Measurements from ENCODE around the gene REV3L. TPM values are rescaled to one million over a fixed set of nuclear protein-coding genes. Genes with fewer than 3 reads are reported as not detected.

REV3L gene, protein sequence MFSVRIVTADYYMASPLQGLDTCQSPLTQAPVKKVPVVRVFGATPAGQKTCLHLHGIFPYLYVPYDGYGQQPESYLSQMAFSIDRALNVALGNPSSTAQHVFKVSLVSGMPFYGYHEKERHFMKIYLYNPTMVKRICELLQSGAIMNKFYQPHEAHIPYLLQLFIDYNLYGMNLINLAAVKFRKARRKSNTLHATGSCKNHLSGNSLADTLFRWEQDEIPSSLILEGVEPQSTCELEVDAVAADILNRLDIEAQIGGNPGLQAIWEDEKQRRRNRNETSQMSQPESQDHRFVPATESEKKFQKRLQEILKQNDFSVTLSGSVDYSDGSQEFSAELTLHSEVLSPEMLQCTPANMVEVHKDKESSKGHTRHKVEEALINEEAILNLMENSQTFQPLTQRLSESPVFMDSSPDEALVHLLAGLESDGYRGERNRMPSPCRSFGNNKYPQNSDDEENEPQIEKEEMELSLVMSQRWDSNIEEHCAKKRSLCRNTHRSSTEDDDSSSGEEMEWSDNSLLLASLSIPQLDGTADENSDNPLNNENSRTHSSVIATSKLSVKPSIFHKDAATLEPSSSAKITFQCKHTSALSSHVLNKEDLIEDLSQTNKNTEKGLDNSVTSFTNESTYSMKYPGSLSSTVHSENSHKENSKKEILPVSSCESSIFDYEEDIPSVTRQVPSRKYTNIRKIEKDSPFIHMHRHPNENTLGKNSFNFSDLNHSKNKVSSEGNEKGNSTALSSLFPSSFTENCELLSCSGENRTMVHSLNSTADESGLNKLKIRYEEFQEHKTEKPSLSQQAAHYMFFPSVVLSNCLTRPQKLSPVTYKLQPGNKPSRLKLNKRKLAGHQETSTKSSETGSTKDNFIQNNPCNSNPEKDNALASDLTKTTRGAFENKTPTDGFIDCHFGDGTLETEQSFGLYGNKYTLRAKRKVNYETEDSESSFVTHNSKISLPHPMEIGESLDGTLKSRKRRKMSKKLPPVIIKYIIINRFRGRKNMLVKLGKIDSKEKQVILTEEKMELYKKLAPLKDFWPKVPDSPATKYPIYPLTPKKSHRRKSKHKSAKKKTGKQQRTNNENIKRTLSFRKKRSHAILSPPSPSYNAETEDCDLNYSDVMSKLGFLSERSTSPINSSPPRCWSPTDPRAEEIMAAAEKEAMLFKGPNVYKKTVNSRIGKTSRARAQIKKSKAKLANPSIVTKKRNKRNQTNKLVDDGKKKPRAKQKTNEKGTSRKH (N-terminal part only)
- total RNA-seq, result 10.8 and 17.7 TPM in 2 replicates

DNA sequence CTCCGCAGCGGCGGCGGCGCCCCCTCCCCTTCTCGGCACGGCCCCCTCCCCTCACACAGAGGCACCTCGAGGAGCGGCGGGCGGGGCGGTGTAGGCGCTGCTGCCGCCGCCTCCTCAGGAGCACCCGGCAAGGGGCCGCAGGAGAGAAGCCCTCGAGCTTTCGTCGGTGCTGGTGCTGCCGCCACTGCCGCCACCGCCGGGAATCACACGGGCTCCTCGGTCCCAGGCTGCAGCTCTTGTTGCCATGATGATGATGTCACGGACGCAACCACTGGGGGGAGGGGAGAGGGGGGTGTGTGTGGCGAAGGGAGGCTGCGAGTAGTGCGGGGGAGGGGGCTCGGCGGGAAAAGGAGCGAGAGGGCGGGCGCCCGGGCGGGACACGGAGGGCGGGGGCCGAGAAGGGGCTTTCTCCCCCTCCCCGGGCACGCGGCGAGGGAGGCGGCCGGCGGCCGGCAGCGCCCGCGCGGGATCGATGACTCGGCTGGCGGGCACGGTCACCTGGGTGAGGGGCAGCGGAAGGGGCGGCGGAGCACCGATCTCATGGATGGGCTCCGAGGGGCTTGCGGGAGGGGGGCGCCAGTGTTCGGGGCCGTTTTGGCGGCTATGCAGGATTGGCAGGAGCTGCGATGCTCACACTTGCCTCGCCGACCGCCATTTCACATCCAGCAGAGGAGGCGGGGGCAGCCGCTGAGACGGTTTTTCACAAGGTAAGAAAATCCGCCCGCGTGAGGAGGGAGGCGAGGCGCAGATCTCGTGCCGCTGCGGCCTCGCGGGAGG lies at the start of gene REV3L:
Gene REV3L (minus strand): TSS at position 260 of the 777 bp plus-strand sequence. CDS start 330 bp downstream, outside the sequence.

Other genes with a start within 250 kb of the REV3L start
- 60.5 and 67.4 TPM in 2 replicates for gene TRAF3IP2, start 122.7 kb upstream of the REV3L start, total RNA-seq